Liver (tissue), 3 donors: ENCODE measurements around the gene CABCOCO1.

Experiments
- FOXA2 ChIP-seq: IDR thresholded peaks from 2 replicates; pipeline ENCODE4 v1.6.1; 2016; ENCODE audit warnings: antibody characterized with exemption
- GABPA ChIP-seq, 2 donors: IDR thresholded peaks in 1 of 2; conservative IDR thresholded peaks in 1 of 2; 2 replicates each; pipeline ENCODE4 v1.6.1; 2016; ENCODE audit warnings: antibody characterized with exemption in 2 of 2, mild to moderate bottlenecking in 1 of 2, moderate library complexity in 1 of 2
- JUND ChIP-seq, 2 donors: IDR thresholded peaks; 2 replicates each; pipeline ENCODE4 v1.6.1; 2016; ENCODE audit warnings: antibody characterized with exemption in 2 of 2
- RAD21 ChIP-seq, 2 donors: IDR thresholded peaks; 2 replicates each; pipeline ENCODE4 v1.6.1; 2016; ENCODE audit warnings: antibody characterized with exemption in 2 of 2, mild to moderate bottlenecking in 2 of 2
- SP1 ChIP-seq: IDR thresholded peaks from 2 replicates; pipeline ENCODE4 v1.6.1; 2018; ENCODE audit warnings: antibody characterized with exemption, mild to moderate bottlenecking
- TAF1 ChIP-seq: conservative IDR thresholded peaks from 2 replicates; pipeline ENCODE4 v1.6.1; 2016; ENCODE audit warnings: antibody characterized with exemption, mild to moderate bottlenecking
- TF ChIP-seq, protein P1 (sequence below): IDR thresholded peaks from 2 replicates; pipeline ENCODE4 v1.6.1; 2016; ENCODE audit warnings: antibody characterized with exemption, mild to moderate bottlenecking
- TF ChIP-seq, protein P2 (sequence below): fragments of 150-350 bp; IDR thresholded peaks from 2 replicates; pipeline ENCODE4 v1.5.1; 2017; ENCODE audit warnings: improper control_type of control experiment, low read depth, low read length; ENCODE audit not compliant: missing input control
- TF ChIP-seq, protein P3 (sequence below): IDR thresholded peaks from 2 replicates; pipeline ENCODE4 v1.6.1; 2016; ENCODE audit warnings: antibody characterized with exemption
- donor health status: healthy.
- donor health status: healthy.

DNA sequence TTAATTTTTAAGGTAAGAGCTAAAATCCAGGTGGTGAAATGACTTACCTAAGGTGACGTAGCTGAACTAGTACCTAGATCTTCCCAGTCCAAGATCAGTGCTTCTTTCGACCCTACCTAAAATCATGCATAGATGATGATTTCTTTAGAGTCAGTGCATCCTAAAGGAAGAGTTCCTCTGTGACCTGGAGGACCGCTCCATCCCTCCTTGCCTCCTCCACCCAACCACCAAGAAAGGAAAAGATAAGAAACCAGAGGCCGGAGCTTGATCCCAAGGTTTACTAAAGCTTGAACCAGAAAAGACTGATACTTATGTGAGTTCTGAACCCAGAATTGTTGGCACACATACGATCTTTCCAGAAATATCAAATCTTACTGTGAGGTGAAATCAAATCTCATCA, 101.8 kb downstream of the CABCOCO1 start:
- TF ChIP-seq, protein P1, sequence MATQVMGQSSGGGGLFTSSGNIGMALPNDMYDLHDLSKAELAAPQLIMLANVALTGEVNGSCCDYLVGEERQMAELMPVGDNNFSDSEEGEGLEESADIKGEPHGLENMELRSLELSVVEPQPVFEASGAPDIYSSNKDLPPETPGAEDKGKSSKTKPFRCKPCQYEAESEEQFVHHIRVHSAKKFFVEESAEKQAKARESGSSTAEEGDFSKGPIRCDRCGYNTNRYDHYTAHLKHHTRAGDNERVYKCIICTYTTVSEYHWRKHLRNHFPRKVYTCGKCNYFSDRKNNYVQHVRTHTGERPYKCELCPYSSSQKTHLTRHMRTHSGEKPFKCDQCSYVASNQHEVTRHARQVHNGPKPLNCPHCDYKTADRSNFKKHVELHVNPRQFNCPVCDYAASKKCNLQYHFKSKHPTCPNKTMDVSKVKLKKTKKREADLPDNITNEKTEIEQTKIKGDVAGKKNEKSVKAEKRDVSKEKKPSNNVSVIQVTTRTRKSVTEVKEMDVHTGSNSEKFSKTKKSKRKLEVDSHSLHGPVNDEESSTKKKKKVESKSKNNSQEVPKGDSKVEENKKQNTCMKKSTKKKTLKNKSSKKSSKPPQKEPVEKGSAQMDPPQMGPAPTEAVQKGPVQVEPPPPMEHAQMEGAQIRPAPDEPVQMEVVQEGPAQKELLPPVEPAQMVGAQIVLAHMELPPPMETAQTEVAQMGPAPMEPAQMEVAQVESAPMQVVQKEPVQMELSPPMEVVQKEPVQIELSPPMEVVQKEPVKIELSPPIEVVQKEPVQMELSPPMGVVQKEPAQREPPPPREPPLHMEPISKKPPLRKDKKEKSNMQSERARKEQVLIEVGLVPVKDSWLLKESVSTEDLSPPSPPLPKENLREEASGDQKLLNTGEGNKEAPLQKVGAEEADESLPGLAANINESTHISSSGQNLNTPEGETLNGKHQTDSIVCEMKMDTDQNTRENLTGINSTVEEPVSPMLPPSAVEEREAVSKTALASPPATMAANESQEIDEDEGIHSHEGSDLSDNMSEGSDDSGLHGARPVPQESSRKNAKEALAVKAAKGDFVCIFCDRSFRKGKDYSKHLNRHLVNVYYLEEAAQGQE = no peak
- TF ChIP-seq SP1 = no peak
- TF ChIP-seq, protein P2, sequence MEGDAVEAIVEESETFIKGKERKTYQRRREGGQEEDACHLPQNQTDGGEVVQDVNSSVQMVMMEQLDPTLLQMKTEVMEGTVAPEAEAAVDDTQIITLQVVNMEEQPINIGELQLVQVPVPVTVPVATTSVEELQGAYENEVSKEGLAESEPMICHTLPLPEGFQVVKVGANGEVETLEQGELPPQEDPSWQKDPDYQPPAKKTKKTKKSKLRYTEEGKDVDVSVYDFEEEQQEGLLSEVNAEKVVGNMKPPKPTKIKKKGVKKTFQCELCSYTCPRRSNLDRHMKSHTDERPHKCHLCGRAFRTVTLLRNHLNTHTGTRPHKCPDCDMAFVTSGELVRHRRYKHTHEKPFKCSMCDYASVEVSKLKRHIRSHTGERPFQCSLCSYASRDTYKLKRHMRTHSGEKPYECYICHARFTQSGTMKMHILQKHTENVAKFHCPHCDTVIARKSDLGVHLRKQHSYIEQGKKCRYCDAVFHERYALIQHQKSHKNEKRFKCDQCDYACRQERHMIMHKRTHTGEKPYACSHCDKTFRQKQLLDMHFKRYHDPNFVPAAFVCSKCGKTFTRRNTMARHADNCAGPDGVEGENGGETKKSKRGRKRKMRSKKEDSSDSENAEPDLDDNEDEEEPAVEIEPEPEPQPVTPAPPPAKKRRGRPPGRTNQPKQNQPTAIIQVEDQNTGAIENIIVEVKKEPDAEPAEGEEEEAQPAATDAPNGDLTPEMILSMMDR = no peak
- no peak for TF ChIP-seq RAD21 (IDR thresholded peaks at IDR 0.05)
- no peak for TF ChIP-seq FOXA2
- no peak for TF ChIP-seq JUND (IDR thresholded peaks at IDR 0.05)
- TF ChIP-seq GABPA (IDR thresholded peaks at IDR 0.05 in 1 of 2, conservative IDR thresholded peaks at IDR 0.05 in 1 of 2) = no peak
- TF ChIP-seq TAF1 = no peak
- TF ChIP-seq, protein P3, sequence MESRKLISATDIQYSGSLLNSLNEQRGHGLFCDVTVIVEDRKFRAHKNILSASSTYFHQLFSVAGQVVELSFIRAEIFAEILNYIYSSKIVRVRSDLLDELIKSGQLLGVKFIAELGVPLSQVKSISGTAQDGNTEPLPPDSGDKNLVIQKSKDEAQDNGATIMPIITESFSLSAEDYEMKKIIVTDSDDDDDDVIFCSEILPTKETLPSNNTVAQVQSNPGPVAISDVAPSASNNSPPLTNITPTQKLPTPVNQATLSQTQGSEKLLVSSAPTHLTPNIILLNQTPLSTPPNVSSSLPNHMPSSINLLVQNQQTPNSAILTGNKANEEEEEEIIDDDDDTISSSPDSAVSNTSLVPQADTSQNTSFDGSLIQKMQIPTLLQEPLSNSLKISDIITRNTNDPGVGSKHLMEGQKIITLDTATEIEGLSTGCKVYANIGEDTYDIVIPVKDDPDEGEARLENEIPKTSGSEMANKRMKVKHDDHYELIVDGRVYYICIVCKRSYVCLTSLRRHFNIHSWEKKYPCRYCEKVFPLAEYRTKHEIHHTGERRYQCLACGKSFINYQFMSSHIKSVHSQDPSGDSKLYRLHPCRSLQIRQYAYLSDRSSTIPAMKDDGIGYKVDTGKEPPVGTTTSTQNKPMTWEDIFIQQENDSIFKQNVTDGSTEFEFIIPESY = no peak
